HT-29 (cell line): ENCODE measurements around the gene ALOXE3. TPM values are rescaled to one million over a fixed set of nuclear protein-coding genes. Genes with fewer than 3 reads are reported as not detected.

ENCODE experiments used
- DNase-seq: peaks from one replicate; pipeline ENCODE4 v3.0.0-alpha.2; 2015; ENCODE audit warnings: low spot score
- total RNA-seq: library from RNA; depleted of rRNA; stranded (reverse); fragments of >200 nt; shearing (Covaris generic); gene quantifications from 2 replicates; pipeline ENCODE4 v1.2.3, GENCODE V29; 2014

ALOXE3 gene
- total RNA-seq, 1 experiment from 2014 or later: not detected

DNA sequence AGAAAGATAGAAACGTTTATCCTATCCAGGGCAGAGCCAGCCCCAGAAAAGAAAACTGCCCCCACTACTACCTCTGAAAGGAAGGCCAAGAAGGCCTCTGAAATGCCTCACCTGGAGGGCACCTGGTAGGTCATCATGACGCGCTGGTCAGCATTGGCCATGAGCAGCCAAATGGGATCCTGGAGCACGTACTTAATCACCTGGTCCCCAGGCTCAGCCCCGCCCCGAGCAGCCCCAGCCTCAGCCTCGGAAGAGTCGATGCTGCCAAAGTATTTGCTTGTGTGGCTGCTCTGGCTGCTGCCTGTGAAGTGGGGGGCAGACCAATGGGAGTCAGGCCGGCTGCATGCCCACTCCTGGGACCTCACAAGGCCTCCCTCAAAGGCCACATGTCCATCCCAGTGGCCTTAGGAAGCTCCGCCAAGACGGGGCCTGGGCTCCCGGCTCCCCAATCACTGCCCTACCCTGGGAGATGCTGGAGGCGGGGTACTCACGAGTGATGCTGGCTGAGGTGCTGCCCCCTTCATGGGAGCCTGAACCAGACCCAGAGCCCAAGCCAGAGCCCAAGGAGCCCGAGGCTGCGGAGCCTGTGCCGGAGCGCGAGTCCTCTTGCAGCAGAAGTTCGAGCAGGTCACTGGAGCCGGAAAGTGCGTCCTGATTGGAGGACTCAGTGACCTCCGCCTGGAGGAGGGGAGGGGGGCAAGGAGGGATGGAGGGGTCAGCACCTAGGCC, 24.0 kb upstream of the ALOXE3 start:
- DNase-seq: no peak

DNA sequence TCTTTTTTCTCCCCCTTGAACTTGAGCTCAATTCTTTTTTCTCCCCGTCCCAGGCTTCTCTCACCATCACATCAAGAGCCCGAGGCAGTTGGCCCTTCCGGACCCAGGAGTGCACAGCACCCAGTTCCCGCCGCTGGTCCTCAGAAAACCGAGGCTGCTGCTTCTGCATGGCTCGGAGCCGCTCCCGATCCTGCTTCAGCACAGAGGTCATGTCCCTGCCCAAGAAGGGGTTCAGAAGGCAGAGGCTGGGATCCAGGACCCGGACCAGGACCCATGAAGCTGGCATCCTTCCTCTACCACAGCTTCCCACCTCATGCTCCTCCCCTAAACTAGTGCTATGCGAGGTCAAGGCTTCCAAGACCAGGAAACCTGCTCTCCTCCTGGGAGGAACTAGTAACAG, 23.4 kb upstream of the ALOXE3 start:
- DNase-seq: no peak

DNA sequence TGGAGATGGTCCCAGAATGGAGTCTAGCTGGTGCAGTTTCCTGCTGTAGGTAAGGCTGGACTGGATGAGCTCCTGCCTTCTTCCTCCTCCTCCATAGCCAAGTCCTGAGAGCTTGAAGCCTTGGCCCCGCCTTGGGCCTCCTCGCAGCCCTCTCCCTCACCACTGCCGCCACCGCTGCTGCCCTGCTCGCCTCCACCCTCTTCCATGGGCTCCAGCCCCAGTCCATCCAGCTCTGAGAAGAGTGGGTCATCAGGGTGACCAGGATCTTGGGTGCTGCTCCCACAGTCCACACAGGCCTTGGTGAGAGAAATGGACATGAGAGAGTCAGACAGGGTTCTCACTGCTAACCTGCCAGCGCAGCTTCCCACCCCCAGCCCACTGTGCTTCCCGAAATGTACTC, 22.7 kb upstream of the ALOXE3 start:
- no peak for DNase-seq

DNA sequence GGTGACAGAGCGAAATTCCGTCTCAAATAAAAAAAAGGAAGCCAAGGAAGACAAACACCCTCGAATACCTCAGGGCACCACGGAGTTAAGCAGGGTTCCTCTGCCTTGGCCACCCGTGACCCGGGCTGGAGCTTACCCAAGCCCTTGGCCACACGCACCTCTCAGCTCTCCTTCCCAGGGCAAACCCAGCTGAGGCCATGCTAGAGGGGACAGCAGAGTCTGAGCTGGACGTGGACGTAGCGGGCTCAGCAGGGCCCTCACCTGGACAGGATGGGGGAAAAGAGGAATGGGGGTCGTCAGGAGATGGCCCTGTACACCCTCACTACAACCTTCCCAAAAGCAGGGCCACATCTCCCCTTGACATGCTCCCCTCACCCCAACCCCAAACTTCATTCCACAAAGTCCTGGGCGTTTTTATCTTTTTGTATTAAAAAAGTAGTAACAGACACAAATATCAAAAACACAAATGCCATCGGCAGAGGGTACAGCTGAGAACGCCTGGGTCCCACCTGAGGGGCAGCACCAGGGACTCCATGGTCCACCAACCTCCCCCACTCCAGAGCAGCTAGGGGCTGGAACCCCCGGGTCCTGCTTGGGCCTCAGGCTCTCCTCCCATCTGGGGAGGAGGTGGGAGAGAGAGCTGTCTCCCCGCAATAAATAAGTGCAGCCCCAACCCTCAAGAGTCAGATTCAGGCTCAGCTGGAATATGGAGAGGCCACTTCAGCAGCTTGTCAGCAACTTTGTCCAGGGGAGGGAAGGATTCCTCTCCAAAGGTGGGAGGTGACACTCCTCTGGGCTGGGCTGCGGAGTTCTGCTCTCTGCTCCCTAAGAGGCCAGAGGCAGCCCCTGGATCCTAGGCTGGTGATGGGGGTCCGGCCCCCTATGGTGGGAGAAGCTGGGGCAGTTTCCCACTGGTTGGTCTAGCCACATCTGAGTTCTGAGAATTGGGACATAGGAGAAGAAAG, 22.0 kb upstream of the ALOXE3 start:
- DNase-seq: no peak

DNA sequence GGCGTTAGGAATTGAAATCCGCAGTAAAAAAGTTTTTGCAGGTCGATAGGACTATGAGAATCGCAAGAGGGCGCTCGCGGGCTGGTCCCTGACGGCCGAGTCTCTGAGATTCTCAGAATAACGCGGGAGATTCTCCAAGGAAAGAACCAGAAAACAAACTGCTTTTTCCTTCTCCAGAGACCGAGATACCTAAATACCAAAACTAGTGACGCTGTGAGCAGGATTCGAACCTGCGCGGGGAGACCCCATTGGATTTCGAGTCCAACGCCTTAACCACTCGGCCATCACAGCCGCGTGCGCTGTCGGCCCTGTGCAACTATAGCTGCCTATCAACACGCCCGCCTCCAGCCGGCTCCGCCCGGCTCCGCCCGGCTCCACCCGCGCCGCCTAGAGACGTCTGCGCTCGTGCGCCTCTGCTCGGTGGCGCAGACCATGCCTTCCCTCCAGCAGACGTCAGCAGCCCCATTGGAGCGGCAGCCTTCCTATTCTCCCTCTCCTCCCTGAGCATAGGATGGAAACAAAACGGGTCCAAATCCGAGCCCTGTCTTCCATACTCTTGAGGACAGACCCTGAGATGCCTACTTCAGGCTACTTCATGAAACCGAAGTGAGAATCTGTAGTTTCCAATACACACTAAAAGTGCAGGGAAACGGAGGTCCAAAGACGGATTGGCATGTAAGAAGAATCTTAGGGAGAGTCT, 20.5 kb upstream of the ALOXE3 start:
- DNase-seq: peak; percentile 96

DNA sequence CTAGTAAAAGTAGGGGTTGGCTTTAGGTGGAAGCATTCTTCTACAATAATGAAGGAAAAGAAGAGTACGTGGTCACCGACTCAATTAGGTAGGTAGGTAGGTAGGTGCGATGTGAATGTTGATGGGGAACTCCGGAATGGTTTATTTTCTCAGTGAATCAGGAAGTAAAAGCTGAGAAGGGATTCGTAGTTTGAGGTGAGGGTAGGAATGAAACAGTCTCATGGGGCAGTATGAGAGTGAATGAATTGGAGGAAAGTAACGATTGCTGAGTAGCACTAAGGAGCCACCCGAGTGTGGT, 20.0 kb upstream of the ALOXE3 start:
- no peak for DNase-seq

DNA sequence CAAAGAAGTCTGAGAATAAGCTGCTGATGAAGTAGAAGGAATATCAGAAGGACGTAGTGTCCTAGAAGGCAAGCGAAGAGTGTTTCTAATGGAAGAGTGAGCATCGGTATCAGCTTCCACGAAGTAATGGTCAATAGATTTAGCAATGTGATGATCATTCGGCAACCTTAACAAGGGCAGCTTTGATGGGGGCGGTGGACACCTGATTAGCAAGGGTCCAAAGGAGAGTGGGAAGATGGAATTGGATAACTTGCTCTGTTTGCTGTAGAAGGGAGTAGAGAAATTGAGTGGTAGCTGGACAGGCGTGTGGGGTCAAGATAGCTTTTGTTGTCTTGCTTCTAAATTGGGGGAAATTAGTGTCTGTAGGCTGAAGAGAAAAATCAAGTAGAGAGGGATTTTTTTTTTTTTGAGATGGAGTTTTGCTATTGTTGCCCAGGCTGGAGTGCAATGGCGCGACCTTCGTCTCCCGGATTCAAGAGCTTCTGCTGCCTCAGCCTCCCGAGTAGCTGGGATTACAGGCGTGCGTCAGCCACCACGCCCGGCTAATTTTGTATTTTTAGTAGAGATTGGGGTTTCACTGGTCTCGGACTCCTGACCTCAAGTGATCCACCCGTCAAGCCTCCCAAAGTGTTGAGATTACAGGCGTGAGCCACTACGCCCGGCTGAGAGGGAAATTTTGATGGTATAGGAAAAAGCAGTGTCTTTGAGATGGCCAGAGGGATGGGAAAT, 19.5 kb upstream of the ALOXE3 start:
- no peak for DNase-seq

DNA sequence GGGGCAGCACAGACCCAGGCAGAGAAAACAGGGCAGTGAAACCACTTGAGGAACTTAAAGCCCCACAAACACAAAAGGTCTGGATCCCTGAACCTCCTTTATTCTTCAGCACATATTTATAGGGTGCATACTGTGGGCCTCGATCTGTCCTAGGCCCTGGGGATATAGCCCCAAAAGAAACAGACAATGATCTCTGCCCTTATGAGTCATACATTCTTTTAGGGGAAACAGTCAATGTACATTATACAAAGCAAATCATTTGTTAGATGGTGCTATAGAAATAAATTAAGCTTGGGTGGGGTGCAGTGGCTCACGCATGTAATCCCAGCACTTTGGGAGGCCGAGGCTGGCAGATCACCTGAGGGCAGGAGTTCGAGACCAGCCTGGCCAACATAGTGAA, 15.6 kb upstream of the ALOXE3 start:
- DNase-seq: no peak

DNA sequence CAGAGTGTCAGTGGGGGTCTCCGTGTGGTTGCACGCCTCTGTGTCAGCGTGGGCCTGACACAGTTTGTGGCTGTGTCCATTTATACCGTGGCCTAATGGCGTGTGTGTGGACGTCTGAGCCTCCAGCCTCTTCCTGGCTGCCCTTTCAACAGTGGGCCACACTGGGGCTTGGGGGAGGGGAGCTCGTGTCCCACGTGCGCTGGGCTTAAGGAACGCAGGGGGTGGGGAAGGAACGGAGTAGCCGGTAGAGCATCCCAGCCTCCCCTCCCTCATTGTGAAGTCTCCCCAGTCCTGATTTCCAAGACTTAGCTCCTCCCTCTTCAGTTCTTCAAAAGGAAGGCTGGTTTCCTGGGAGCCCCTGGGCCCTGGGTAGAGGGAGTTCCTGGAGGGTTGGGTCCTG, 15.1 kb upstream of the ALOXE3 start:
- DNase-seq: no peak

DNA sequence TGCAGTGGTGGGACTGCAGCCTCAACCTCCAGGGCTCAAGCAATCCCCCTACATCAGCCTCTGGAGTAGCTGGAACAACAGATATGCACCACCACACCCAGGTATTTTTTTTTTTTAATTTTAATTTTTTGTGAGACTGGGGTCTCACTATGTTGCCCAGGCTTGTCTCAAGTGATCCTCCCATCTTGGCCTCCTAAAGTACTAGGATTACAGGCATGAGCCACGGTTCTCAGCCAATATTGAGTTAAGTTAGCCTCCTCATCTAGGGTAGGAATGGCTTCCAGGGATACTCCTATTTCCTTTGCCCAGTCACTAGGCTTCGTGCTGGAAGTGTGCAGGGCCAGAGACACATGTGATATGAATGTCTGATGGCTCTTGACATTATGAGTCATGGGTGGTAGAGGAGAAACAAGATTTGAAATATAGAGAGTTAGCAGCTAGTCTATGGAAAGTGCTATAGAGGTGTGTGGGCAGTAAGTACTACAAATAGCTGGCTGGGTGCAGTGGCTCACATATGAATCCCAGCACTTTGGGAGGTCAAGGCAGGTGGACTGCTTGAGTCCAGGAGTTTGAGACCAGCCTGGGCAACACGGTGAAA, 13.6 kb upstream of the ALOXE3 start:
- no peak for DNase-seq

DNA sequence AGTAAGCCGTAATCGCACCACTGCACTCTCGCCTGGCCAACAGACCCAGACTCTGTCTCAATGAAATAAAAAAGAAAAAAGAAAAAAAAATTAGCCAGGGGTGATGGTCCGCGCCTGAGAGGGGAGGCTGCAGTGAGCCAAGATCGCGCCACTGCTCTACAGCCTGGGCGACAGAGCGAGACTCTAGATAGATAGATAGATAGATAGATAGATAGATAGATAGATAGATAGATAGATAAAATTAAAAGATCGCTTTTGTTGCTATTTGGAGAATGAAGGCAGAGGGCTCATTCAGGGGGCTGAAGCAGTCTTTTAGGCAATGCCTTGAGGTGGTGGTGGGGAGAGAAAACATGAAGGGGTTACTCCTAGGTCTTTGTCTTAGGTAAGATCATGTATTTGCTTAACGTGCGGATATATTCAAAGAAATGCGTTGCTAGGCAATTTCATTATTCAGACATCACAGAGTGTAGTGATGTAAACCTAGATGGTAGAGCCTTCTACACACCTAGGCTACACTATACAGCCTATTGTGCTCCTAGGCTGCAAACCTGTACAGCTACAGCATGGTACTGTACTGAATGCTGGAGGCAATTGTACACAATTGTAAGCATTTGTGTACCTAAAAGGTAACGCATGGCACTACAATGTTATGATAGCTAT, 9.9 kb upstream of the ALOXE3 start:
- DNase-seq: no peak

DNA sequence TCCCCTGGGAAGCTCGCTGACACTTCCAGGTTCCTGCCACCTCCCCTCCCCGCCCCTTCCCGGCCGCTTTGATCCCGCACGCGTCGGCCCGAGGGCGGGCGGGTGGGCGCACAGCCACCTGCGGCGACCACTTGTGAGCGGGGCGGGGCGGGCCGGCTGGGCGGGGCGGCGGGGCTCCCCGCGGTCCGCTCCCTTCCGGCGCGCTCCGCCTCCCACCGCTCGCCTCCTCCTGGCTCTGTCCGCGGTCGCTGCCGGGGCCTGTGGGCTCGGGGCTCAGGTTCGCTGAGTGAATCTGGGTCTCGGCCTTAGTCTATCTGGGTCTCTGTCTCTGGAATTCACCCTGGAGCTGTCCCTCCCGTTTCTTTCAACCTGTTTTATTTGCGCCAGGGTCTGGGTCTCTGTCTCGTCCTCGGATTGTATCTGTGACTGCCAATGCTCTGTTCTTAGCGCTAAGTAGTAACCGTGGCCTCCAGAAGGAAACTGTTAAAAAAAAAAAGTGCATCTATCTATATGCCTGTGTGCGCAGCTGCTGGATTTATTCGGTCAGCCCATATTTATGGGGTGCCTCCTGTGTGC, 8.3 kb upstream of the ALOXE3 start:
- peak; percentile 53 for DNase-seq

DNA sequence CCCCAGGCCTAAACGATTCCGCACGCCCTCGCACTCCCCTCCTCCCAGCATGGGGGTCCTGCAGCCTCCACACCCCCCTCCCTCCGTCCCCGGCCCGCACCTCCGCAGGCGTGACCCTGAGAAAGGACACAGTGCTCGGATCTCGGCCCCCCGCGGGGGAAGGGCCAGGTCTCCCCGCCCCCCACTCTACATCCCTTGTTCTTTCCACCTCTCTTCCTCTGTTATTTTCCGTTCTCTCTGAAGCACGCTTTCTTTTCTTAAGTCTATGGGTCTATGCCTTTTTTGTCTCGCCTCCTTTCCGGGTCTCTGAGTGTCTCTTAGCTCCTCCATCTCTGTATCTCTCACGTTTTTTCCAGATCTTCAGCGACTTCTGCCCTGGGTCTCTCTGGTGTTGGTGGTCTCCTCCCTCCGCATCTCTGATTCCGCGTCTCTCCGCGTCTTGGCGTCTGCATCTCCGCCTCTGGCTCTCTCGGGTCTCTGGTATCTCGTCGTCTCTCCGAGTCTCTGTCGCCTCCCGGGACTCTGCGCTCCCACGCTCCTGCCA, 7.7 kb upstream of the ALOXE3 start:
- DNase-seq: peak; percentile 36

DNA sequence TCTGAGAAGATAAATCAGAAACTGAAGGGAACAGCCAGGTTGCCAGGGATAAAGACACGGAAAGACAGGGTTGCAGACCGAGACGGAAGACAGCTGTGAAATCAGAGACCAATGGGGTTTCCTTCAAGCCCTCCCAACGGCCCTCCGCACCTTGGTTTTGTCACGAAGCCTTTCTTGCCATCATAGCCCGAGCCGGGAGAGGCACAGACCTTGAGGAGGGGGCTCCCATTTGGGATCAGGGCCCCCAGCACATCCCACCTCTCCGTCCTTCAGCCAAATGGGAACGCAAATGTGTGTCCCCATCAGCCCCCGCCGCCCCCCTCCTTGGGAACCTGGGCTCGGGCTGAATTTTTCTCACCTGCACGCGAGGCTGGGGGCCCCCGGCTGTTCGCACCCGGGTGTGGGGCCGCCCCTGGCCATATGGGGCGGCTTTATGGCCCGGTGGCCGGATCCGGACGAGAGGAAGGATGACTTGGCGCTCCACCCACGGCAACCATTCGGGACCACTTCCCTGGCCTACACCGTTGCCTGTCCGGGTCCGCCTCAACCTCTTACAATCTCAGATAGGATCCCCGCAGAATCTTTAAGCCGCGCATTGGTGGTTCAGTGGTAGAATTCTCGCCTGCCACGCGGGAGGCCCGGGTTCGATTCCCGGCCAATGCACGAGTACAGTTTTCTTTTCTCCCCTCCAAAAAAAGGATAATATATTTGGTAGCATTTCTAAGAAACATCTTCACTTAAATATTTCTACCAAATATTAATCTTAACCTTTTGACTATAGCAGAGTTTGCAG, 7.0 kb upstream of the ALOXE3 start:
- DNase-seq: peak; percentile 77

DNA sequence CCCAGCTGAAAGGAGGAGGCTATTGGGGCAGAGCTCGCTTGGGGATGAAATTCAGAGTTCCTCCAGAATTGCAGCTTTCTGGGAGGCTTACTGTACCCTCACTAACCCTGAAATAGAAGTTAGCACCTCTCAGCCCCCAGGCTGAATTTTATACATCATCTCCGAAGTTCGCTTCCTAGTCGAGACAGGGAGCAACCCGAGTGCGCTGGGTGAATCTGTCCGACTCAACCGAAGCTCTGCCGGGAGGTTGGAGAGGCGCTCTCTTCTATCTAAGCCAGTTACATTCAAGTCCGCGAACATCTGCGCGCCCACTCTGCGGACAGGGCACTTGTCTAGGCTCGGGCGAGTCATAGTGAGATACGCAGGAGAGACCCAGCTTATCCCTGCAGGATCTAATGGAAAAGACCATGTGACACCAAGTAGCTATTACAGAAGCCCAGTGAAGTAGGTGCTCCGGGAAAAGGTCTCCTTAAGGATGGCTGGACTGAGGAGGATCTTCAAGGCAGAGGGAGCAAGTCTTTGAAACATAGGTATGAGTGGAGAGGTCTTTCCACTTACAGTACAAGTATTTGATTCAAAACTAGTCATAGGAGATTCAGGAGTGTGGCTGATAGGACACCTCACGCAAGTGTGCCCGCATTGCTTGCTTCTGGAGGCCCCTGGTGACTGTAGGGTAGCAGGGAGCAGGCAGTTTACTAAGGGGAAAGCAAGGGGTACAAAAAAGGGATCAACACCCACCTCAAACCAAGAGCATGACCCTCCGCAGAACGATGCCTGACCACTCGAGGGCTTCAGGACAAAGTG, 6.2 kb upstream of the ALOXE3 start:
- DNase-seq: peak; percentile 26

DNA sequence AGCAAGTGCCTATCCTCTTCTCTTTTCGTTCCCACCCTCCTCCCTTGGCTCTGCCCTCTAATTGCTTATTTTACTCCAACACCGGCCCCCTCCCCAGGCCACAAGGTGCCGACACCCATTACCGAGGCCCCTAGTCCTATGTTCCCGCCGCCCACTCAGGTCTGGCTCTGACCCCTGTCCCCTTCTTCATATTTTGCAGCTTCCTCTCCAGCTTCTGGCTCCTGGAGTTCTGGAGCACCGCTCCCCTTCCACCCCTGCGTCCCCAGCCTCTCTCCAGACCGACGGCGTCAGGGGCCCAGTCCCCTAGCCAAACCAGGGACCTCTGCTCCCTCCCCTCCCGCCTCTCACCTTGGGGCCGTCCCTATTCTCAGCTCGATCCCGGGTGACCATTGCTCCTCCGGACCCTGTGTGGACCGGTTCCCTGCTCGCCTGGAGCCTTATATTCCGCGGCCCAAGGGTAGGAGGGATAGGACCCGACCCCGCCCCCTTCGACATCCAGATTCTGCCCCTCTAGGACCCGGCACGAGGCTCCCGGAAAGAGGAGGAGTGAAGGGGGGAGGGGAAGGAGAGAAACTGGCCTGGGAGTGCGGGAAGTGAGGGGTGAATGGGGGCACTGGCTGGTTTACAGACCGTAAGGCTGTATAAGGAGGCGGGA, 5.5 kb upstream of the ALOXE3 start, which contains the start of gene HES7:
TSS of gene HES7 (minus strand) at position 412 of the 655 bp plus-strand sequence. CDS start at position 390, 22 bp downstream.
- DNase-seq: no peak

DNA sequence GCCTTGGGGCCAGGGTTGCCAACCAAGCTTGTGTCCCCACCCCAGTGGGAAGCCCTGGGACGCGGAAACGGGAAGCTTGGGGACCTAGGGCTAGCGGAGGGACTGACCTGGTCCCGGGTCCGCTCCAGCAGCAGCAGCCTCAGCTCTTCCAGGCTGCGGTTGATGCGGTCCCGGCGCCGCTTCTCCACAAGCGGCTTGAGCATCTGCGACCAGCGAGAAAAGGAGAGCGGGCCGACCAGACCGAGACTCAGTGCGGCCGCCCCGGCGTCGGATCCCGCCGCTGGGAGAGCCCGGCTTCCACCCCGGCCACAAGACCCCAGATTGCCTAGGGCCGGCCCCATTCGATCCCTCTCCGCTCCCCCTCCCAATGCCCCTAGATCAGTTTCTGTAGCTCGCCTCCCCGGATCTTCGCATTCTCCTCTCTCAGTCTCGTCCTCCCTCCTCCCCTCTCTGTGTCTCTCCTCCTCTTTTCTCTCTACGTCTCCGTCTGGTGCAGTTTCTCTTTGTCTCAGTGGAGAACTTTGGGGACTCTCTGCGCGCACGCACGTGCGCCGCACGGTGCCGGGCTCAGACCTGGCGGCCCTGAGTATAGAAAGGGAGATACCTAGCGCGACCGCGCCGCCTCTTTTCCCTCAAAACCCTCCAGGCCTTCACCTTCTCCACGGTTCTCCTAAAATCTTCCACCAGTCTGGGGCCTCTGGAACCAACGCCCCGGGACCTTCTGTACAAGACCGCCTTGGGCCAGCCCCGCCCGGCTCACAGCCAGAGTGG, 4.8 kb upstream of the ALOXE3 start:
- DNase-seq: no peak
